HL-60/S4 (cell line): Measurements from ENCODE around the gene IL10RA.

ENCODE experiments used
- in situ Hi-C: fragments of 300-500 bp; cut with MboI; formaldehyde crosslinking; loops from 2 replicates; pipeline ENCODE4 v1.14.3; 2022; ENCODE audit warnings: low sequenced_read_pairs

Gene IL10RA

DNA sequence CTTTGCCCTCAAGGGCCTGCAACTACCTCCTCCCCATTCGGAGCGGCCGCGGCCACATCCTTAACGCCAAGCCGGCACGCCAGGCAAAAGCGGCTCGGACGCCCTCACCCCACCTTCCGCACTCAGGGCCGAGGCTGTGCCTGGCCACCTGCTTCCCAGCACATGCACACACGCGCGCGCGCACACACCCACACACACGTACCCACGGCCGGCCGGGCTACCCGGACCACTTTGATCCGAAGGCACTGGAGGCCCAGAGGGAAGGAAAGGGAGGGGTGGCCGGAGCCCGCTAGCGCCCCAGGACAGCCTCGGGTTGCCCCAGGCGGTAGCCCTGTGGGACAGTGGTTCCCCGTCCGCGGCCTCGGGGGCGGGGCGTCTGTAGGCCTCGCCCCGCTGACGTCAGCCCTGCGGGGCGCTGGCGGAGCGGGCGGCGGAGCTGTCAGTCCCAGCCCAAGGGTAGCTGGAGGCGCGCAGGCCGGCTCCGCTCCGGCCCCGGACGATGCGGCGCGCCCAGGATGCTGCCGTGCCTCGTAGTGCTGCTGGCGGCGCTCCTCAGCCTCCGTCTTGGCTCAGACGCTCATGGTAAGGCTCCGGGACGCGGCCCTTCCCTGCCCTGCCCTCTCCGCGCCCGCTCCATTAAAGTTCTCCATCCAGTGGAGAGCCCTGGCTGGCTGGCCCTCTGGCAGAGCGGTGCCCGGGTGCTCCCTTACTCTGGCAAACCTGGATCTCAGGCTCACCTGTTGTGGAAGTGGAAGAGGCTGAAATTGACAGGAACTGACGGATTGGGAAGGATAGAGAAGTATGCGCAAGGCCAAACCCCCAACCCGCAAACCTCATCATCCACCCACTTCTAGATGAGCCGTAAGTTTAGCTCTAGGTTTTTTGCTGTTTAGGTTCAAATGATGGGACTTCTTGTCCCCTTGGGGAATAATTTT, at the start of gene IL10RA:
Gene IL10RA, plus strand, starts transcription at position 442 of the 935 bp plus-strand sequence. Its CDS starts 74 bp downstream, at position 516.
- in situ Hi-C loops, result no loop called here

DNA sequence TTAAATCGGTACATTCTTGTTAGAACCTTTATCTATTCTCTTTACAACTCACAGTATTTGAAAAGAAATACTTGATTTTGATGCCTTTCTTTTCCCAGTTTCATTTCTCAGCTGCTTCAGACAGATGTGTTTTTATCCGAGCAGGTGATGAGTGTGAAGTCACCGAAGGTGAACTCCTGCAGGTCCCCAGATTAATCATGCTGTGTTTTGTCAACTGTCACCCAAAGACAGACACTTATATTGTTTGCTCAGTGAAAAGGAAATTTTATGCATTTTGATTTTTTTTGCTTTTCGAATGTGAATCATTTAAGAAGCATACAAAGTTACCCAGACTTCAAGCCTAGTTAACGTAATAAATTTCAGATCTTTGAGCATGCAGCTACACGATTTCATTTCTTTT, 49.2 kb upstream of the IL10RA start:
- in situ Hi-C loops, result no loop called here

DNA sequence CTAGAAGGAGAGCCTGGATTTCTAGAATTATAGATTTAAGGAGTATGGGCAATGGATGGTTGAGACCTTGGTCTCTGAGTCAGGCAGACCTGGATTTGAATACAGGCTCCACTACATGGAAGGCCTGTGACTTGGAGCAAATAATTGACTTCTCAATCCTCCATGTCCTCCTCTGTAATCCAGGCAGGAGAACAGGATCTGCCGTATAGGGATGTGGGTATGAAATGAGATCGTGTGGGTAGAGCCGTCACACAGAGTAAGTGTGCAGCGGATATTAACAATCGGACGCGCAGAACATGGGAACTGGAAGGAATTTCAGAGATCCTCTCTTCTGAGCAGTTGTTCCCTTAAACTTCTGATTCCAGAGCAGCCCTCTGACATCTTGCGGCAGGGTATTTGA, 45.5 kb upstream of the IL10RA start:
- in situ Hi-C loops, result no loop called here

DNA sequence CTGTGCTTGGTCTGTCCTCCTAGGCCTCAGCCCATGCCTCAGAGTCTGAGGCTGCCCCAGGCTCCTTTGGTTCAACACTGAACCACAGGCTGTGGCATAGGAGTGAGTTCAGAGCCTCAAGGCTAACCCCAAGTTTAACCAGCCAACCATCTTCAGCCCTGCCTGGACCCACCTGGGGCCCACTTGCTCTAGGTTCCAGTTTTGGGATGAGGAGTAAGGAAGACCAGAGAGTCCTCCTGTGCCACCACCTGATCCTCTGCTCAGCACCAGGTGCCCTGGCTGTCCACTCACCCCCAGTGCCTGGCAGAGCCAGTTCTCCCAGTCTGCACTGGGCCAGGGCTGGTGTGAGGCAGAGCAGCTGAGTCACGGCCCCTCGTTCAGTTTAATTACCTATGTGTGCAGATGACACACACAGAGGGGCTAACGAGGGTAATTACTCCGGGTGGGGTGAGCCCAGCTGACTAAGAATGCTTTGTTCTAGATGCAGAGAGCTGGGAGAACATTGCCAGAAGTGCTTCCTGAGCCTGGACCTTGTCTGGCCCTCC, 45.0 kb upstream of the IL10RA start:
- in situ Hi-C loops, result no loop called here

DNA sequence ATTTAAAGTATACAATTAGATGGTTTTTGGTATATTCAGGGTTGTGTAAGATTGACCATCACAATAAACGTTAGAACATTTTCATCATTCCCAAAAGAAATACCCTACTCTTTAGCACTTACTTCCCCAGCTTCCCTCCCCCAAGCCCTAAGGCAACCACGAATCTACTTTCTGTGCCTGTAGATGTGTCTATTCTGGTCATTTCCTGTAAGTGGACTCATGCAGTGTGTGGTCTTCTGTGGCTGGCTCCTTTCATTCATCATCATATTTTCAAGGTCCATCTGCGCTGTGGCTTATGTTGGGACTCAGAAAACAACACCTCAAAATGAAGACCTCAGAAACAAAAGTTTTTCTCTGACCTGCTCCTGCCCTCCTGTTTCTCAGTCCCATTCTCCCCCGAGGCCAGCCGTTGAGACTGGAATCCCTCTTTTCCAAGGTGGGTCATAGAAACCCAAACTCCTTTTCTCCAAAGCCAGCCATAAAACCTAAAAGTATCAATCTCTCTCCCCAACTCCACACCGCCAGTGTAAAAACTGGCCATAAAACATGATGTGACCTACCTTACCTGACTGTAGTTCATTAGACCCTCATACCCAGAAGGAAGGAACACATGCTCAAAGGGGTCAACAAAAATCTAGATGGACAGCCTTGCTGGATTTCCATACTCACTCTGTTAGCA, 44.1 kb upstream of the IL10RA start:
- in situ Hi-C loops, result no loop called here

- in situ Hi-C loops, result no loop called here
These were observed 41.6 kb upstream of the IL10RA start for GRCh38 chr11:117944554-117944953.

DNA sequence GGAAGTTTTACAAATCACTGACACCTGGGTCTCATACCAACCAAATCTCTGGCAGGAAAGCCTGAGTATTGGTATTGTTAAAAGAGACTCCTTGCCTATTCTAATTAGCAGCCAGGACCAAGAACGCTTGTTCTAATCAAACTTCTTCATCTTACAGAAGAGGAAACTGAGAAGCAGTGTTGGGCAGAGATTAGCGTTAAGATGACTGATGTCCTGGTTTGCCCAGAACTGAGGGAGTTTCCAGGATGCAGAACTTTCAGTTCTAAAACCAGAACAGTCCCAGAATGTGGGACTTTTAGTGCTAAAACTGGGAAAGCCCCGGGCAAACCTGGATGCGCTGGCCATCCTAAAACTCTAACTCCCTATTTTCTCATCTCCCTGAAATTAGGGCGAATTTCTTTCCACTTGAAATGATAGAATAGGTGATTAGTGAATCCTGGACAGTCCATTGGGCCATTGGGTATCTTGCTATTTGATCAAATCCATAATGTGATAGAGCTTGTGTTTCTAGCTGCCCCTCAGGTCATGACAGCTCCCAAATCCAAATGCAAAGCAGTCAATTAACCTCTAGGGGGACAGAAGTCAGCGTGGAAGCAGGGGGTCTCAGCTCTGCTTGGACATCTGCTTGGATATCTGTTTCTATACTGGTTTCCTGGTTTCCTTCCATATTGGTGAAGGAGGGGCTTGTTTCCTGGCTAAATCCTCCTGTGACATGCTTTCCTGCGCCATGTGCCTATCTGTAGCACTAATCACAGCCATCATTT, 41.0 kb upstream of the IL10RA start:
- in situ Hi-C loops, result loop anchor here (5.0 kb wide), 2 partner anchors 123 to 227 kb away; partner anchors contain the start of gene FXYD2

GRCh38 chr11:117946156-117946841, 39.9 kb upstream of the IL10RA start:
- in situ Hi-C loops, result loop anchor here (5.0 kb wide), 2 partner anchors 124 to 226 kb away; partner anchors contain the start of gene FXYD2

GRCh38 chr11:117946842-117947526, 39.2 kb upstream of the IL10RA start:
- in situ Hi-C loops, result loop anchor here (5.0 kb wide), 2 partner anchors 125 to 225 kb away; partner anchors contain the start of gene FXYD2

DNA sequence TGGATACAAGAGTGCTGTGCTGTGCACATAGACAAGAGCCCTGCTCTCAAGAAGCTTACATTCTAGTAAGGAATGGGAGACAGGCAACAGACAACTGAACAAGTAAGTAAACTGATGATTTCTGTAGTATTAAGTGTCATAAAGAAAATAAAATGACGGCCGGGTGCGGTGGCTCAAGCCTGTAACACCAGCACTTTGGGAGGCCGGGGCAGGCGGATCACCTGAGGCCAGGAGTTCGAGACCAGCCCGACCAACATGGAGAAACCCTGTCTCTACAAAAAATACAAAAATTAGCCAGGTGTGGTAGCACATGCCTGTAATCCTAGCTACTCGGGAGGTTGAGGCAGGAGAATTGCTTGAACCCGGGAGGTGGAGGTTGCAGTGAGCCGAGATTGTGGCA, 38.4 kb upstream of the IL10RA start:
- in situ Hi-C loops, result loop anchor here (5.0 kb wide), 2 partner anchors 125 to 225 kb away; partner anchors contain the start of gene FXYD2

- in situ Hi-C loops, result loop anchor here (5.0 kb wide), 2 partner anchors 126 to 224 kb away; partner anchors contain the start of gene FXYD2
These were observed 37.7 kb upstream of the IL10RA start for GRCh38 chr11:117948466-117948865.

DNA sequence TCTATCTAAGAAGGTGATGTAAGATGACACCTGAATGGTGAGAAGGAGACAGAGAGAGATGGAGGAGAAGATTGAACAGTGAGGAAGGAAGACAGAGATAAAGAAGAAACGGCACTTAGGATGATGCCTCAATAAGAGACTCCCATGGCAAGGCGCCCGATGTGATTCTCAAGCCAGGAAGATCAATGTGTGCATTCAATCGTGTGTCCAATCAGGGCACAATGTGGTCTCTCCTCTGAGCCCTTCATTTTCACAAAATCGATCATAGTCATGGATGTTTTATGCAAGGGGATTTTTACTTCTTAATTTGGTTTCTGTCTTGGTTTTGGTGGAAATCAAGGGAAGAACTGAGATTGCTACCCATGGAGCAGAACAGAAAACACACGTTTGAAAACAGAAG, 37.1 kb upstream of the IL10RA start:
- in situ Hi-C loops, result loop anchor here (5.0 kb wide), 2 partner anchors 127 to 223 kb away; partner anchors contain the start of gene FXYD2

DNA sequence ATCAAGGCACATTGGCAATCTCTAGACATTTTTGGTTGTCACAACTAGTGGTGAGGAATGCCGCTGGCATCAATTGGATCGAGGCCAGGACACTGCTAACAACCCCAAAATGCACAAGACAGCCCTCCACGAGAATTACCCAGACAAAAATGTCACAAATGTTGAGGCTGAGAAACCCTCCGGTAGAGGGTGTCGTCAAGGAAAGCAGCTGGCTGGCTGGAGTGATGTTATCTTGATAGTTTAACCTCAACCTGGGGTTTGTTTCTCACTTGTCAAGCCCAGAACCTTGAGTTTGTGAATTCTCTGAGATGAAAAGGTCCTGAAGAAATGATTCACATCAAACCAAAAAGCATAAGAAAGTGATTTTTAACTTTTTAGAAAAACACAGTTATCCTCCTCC, 35.9 kb upstream of the IL10RA start:
- in situ Hi-C loops, result loop anchor here (5.0 kb wide), 1 partner anchor 107 kb away; no protein-coding TSS in a partner anchor

DNA sequence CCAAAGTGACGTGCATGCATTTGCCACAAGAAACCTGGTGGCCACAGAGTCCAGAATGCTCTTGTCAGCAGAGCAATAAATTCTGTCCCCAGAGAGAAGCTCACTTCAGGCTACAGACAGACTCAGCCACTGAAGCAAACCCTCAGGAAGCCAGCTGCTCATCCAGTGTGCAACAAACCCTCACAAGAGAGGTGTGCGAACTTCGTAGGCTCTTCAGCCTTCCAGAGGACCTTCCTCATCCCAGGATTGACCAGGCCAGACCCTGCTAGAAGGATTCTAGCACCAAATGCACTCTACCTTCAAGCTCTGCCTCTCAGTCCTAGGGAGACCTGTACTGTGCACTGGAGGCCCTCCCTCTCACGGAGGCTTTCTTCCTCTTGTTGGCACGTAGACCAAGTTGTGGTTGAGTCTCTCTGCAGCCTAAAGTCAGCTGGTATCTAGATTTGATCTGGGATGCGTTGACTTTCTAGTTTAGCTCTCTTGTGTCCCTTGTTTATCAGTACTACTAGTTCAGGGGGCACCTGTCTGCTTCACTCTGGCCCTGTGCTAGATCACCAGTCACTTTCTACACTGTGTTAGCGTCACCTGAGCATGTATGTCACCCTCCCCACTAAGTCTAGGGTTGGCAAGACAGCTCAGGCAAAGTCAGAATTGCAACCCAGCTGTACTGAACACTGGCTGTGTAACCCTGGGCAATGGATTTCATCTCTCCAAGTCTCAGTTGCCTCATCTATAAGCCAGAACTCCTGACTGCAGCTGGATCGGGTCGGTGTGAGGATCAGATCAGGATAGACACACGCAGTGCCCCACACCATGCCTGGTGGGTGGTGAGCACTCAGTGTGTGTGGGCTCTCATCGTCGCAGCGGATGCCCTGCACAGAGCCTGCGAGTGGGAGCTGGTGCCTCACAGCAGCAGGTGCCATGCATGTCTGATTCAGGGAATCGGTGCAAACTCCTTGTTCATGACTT, 34.9 kb upstream of the IL10RA start:
- in situ Hi-C loops, result loop anchor here (5.0 kb wide), 1 partner anchor 106 kb away; no protein-coding TSS in a partner anchor

DNA sequence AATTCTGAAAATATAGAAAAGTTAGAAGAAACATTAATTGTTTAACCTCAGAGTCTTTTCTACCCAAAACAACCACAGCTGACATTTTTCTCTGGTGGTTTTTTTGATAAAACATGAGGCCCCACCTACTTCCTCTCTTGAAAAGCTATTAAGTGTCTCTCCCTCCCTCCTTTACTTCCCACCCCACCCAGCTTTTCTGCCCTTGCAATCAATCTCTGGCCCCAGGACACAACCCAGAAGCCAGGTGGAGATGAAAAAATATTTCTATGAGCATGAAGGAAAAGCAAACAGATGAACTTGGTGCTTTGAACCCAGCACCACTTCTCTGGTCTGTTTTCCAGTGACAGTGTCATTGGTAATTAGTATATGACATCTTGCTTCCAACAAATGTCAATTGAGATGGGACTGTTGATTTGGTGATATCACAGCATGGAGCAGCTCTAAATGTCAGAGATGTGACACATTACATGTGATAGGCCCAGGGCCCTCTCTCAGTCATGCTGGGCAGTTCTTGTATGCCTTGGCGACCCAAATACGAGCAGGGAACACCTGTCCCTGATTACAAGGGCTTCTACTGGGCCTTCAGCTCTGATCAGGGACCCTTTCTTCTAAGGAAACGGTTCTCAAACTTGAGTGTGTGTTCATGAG, 33.0 kb upstream of the IL10RA start:
- in situ Hi-C loops, result loop anchor here (5.0 kb wide), 1 partner anchor 104 kb away; no protein-coding TSS in a partner anchor

DNA sequence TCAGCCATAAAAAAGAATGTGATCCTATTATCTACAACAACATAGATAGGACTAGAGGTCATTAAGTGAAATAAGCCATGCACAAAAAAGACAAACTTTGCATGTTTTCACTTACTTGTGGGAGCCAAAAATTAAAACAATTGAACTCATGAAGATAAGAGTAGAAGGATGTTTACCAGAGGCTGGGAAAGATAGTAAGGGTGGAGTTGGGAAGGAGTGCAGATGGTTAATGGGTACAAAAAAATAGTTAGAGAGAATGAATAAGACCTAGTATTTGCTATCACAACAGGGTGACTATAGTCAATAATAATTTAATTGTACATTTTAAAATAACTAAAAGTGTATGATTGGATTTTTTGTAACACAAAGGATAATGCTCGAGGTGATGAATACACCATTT, 27.2 kb upstream of the IL10RA start:
- in situ Hi-C loops, result no loop called here

GRCh38 chr11:117959438-117960149, 26.6 kb upstream of the IL10RA start:
- in situ Hi-C loops, result no loop called here
